GM12873 (cell line): ENCODE results near the gene AKT3.

Experiments used
- CTCF ChIP-seq: IDR thresholded peaks from 2 replicates; pipeline ENCODE4 v1.5.1; 2012; ENCODE audit warnings: low read depth, mild to moderate bottlenecking, moderate library complexity, low read length, control low read depth; ENCODE audit not compliant: insufficient read depth; ENCODE audit errors: missing control alignments

The AKT3 gene

GRCh38 chr1:243441601-243442000, 408.4 kb downstream of the AKT3 start:
- no peak for TF ChIP-seq CTCF

- TF ChIP-seq CTCF, result no peak
Measured at GRCh38 chr1:243440406-243440805, 409.6 kb downstream of the AKT3 start.

- TF ChIP-seq CTCF, result no peak
Measured at GRCh38 chr1:243438815-243439214, 411.2 kb downstream of the AKT3 start.
